HCT116 (cell line): ENCODE data around the gene RPS10. TPM values are rescaled to one million over a fixed set of nuclear protein-coding genes. Genes with fewer than 3 reads are reported as not detected.

ENCODE experiments used
- ATAC-seq: fragments of 200-7000 bp; cut with Tn5 transposase; 2 replicates; pipeline ENCODE4 v1.9.1; 2020; ENCODE audit warnings: mild to moderate bottlenecking, moderate library complexity
- BruUV-seq: library from RNA; stranded (reverse); fragments of 400-500 nt; replicated peaks from 2 replicates; lab custom pipeline; 2021; lab: Mats Ljungman, UMichigan
- CTCF ChIA-PET: fragments of 300-600 bp; sonication (Branson Sonifier 250); formaldehyde crosslinking; loops from one replicate; lab custom pipeline; 2021; ENCODE audit warnings: antibody characterized with exemption; lab: Charles Lee
- POLR2A ChIA-PET: fragments of 300-600, 350-600 bp; sonication (Branson Sonifier 250); formaldehyde crosslinking; loops from one replicate; lab custom pipeline; 2021; ENCODE audit warnings: antibody characterized with exemption; lab: Charles Lee
- RAD21 ChIA-PET, 2 experiments: fragments of 300-600 bp; sonication (Branson Sonifier 250); formaldehyde crosslinking; loops; one replicate each; lab custom pipeline; 2023; ENCODE audit warnings: low total read pairs in 2 of 2; ENCODE audit not compliant: uncharacterized antibody in 2 of 2, unreplicated experiment in 2 of 2, low non-redundant PET in 1 of 2; lab: Charles Lee
- DNase-seq: peaks from one replicate; pipeline ENCODE4 v3.0.0-alpha.2; 2010; ENCODE audit warnings: low read depth, low spot score
- H2AFZ ChIP-seq: fragments of 200-600 bp; shearing (Covaris generic), sonication (generic); 2 replicates; pipeline ENCODE4 v1.6.1; 2017; ENCODE audit warnings: low read depth, mixed run types, mixed read lengths, antibody characterized with exemption, low read length; ENCODE audit not compliant: poor library complexity, severe bottlenecking
- H3K27ac ChIP-seq: 2 replicates; pipeline ENCODE4 v1.5.1; 2012; ENCODE audit warnings: low read depth, low read length
- H3K27me3 ChIP-seq: fragments of 200-600 bp; sonication (generic); 2 replicates; pipeline ENCODE4 v1.6.1; 2016; ENCODE audit warnings: mixed run types, low read length, mixed read lengths; ENCODE audit not compliant: insufficient read depth
- H3K36me3 ChIP-seq, 2 experiments: fragments of 200-500 bp in 1 of 2; fragments of 200-600 bp in 1 of 2; sonication (Bioruptor generic) in 1 of 2; sonication (generic) in 1 of 2; 2 replicates each; pipeline versions ENCODE4 v1.5.1 to v1.6.1; 2014 to 2016; ENCODE audit warnings: low read length in 2 of 2, inconsistent platforms in 1 of 2, mixed read lengths in 1 of 2, mixed run types in 1 of 2; ENCODE audit not compliant: insufficient read depth in 2 of 2, control insufficient read depth in 1 of 2
- H3K4me1 ChIP-seq, 2 experiments: fragments of 200-600 bp in 1 of 2; sonication (generic) in 1 of 2; 2 replicates each; pipeline versions ENCODE4 v1.5.1 to v1.6.1; 2012 to 2017; ENCODE audit warnings: low read length in 2 of 2, inconsistent platforms in 1 of 2, mild to moderate bottlenecking in 1 of 2, mixed read lengths in 1 of 2, mixed run types in 1 of 2, moderate library complexity in 1 of 2; ENCODE audit not compliant: insufficient read depth in 2 of 2, control insufficient read depth in 1 of 2
- H3K4me2 ChIP-seq: fragments of 200-600 bp; sonication (generic); 2 replicates; pipeline ENCODE4 v1.6.1; 2017; ENCODE audit warnings: mixed run types, low read length, mixed read lengths
- H3K4me3 ChIP-seq, 2 experiments: fragments of 200-600 bp in 1 of 2; sonication (generic) in 1 of 2; replicated peaks in 1 of 2; 2 replicates each; pipeline ENCODE4 v1.5.1; 2011 to 2016; ENCODE audit warnings: low read length in 2 of 2, control low read depth in 1 of 2, low read depth in 1 of 2, mild to moderate bottlenecking in 1 of 2, mixed read lengths in 1 of 2, mixed run types in 1 of 2
- H3K79me2 ChIP-seq: fragments of 200-600 bp; sonication (generic); 2 replicates; pipeline ENCODE4 v1.6.1; 2017; ENCODE audit warnings: mild to moderate bottlenecking, mixed run types, low read length, moderate library complexity, mixed read lengths; ENCODE audit not compliant: insufficient read depth
- H3K9ac ChIP-seq: fragments of 200-600 bp; sonication (generic); 2 replicates; pipeline ENCODE4 v1.6.1; 2016; ENCODE audit warnings: low read length, mixed read lengths
- H3K9me2 ChIP-seq: fragments of 200-600 bp; sonication (generic), shearing (Covaris generic); 2 replicates; pipeline ENCODE4 v1.6.1; 2017; ENCODE audit warnings: mixed run types, mild to moderate bottlenecking, moderate library complexity; ENCODE audit not compliant: insufficient read depth
- H3K9me3 ChIP-seq, 2 experiments: fragments of 200-500 bp in 1 of 2; fragments of 200-600 bp in 1 of 2; sonication (Bioruptor generic) in 1 of 2; sonication (generic) in 1 of 2; 2 replicates each; pipeline ENCODE4 v1.6.1; 2014 to 2017; ENCODE audit warnings: low read length in 2 of 2, mixed read lengths in 2 of 2, inconsistent platforms in 1 of 2, low read depth in 1 of 2, mild to moderate bottlenecking in 1 of 2, mixed run types in 1 of 2, moderate library complexity in 1 of 2; ENCODE audit not compliant: control insufficient read depth in 1 of 2, insufficient read depth in 1 of 2
- H4K20me1 ChIP-seq: fragments of 200-600 bp; sonication (generic), shearing (Covaris generic); 2 replicates; pipeline ENCODE4 v1.6.1; 2017; ENCODE audit warnings: mixed run types, mild to moderate bottlenecking, moderate library complexity; ENCODE audit not compliant: insufficient read depth
- ATF3 ChIP-seq: IDR thresholded peaks from 2 replicates; pipeline ENCODE4 v1.6.1; 2012
- CBX3 ChIP-seq: IDR thresholded peaks from 2 replicates; pipeline ENCODE4 v1.6.1; 2012; ENCODE audit warnings: low read depth
- EGR1 ChIP-seq: IDR thresholded peaks from 2 replicates; pipeline ENCODE4 v1.6.1; 2012; ENCODE audit warnings: low read depth
- ELF1 ChIP-seq: IDR thresholded peaks from 2 replicates; pipeline ENCODE4 v1.6.1; 2012; ENCODE audit warnings: low read depth, borderline replicate concordance
- JUND ChIP-seq: IDR thresholded peaks from 2 replicates; pipeline ENCODE4 v1.6.1; 2012
- MAX ChIP-seq: IDR thresholded peaks from 2 replicates; pipeline ENCODE4 v1.6.1; 2012
- REST ChIP-seq: IDR thresholded peaks from 2 replicates; pipeline ENCODE4 v1.6.1; 2012; ENCODE audit warnings: low read depth
- SIN3A ChIP-seq: IDR thresholded peaks from 2 replicates; pipeline ENCODE4 v1.6.1; 2012; ENCODE audit warnings: low read depth
- SP1 ChIP-seq: IDR thresholded peaks from 2 replicates; pipeline ENCODE4 v1.6.1; 2012; ENCODE audit warnings: low read depth
- ZBTB33 ChIP-seq: IDR thresholded peaks from 2 replicates; pipeline ENCODE4 v1.6.1; 2011; ENCODE audit warnings: mild to moderate bottlenecking, low read length, moderate library complexity; ENCODE audit not compliant: insufficient replicate concordance; ENCODE audit errors: extremely low read depth
- ZFX ChIP-seq: fragments of 450-650 bp; IDR thresholded peaks from 2 replicates; pipeline ENCODE4 v1.6.1; 2017
- intact Hi-C: fragments of 100-400 bp; cut with micrococcal nuclease; formaldehyde crosslinking; loops from 2 replicates; pipeline ENCODE4 v1.10.0; 2022
- total RNA-seq: library from RNA; stranded (reverse); gene quantifications from one replicate; pipeline ENCODE4 v1.2.1, GENCODE V29; 2021; ENCODE audit not compliant: unreplicated experiment

The RPS10 gene
- total RNA-seq, 1 experiment from 2014 or later: 1,863 TPM

GRCh38 chr6:34383161-34383631 lies 42.7 kb downstream of the RPS10 start:
- ChIA-PET RAD21 (no interaction called here), POLR2A (no interaction called here), CTCF (no interaction called here)
- peaks cover 11 to 28% of the 10 kb centered on the region in 2 experiments; a peak in 3 of 4 replicates for H3K4me1 ChIP-seq
- no peak for DNase-seq
- TF ChIP-seq REST: no peak
- TF ChIP-seq ZFX: no peak
- no peak for TF ChIP-seq ATF3
- H3K9me2 ChIP-seq: no peaks in the 10 kb centered on the region
- no TSS peak for BruUV-seq
- H3K79me2 ChIP-seq: peaks cover 98% of the 10 kb centered on the region
- H3K27me3 ChIP-seq: no peaks in the 10 kb centered on the region
- peaks cover 20% of the 10 kb centered on the region; the same call in 1 of the 2 replicates for H4K20me1 ChIP-seq
- no peaks in the 10 kb centered on the region for H3K9me3 ChIP-seq
- no peaks in the 10 kb centered on the region for H3K36me3 ChIP-seq
- no peak for ATAC-seq
- H3K4me2 ChIP-seq: no peak overlapping the region
- H3K4me3 ChIP-seq: no peak overlapping the region
- no peak overlapping the region for H3K9ac ChIP-seq
- H3K27ac ChIP-seq: no peak overlapping the region
- no peak overlapping the region for H2AFZ ChIP-seq
- intact Hi-C loops: no loop called here

GRCh38 chr6:34381081-34381480 lies 44.8 kb downstream of the RPS10 start:
- Histone ChIP-seq H3K36me3 (no peaks in the 10 kb centered on the region), H3K4me1 (peaks cover 4 to 13% of the 10 kb centered on the region in 2 experiments; a peak in 3 of 4 replicates), H3K4me2 (no peak overlapping the region), H3K9me2 (no peaks in the 10 kb centered on the region), H3K79me2 (peaks cover 98% of the 10 kb centered on the region), H2AFZ (no peak overlapping the region), H3K27ac (no peak overlapping the region), H3K9ac (no peak overlapping the region), H4K20me1 (peaks cover 14% of the 10 kb centered on the region; the same call in 1 of the 2 replicates), H3K27me3 (no peaks in the 10 kb centered on the region), H3K9me3 (no peaks in the 10 kb centered on the region), H3K4me3 (no peak overlapping the region)
- CTCF ChIA-PET: interaction anchor here (1.0 kb wide), 1 partner anchor 34 kb away, joined by 5 read pairs; no protein-coding TSS in a partner anchor
- RAD21 ChIA-PET: no interaction called here
- no peak for DNase-seq
- no peak for TF ChIP-seq EGR1
- TF ChIP-seq MAX: no peak
- no peak for TF ChIP-seq JUND
- TF ChIP-seq CBX3: no peak
- no peak for TF ChIP-seq SP1
- TF ChIP-seq ELF1: no peak
- no peak for TF ChIP-seq SIN3A
- TF ChIP-seq ATF3: no peak
- no peak for TF ChIP-seq ZBTB33
- BruUV-seq: no TSS peak
- intact Hi-C loops: no loop called here
- POLR2A ChIA-PET: no interaction called here
- no peak for ATAC-seq
